NT2/D1 (cell line): ENCODE results near the gene MTX2.

Experiments used
- DNase-seq: peaks from one replicate; pipeline ENCODE4 v3.0.0-alpha.2; 2011; ENCODE audit warnings: low read depth, low spot score
- H3K27me3 ChIP-seq: 2 replicates; pipeline ENCODE4 v1.6.0; 2011; ENCODE audit warnings: mild to moderate bottlenecking; ENCODE audit not compliant: insufficient read length, insufficient read depth
- H3K36me3 ChIP-seq: 2 replicates; pipeline ENCODE4 v1.6.1; 2011; ENCODE audit warnings: mild to moderate bottlenecking, low read length, mixed read lengths; ENCODE audit not compliant: insufficient read depth, insufficient read length
- H3K4me1 ChIP-seq: 2 replicates; pipeline ENCODE4 v1.5.1; 2011; ENCODE audit not compliant: insufficient read depth, insufficient read length
- H3K4me3 ChIP-seq: 2 replicates; pipeline ENCODE4 v1.5.1; 2011; ENCODE audit warnings: low read depth; ENCODE audit not compliant: insufficient read length
- H3K9ac ChIP-seq: 2 replicates; pipeline ENCODE4 v1.6.0; 2011; ENCODE audit warnings: low read depth; ENCODE audit not compliant: insufficient read length
- H3K9me3 ChIP-seq: 2 replicates; pipeline ENCODE4 v1.5.1; 2011; ENCODE audit warnings: mild to moderate bottlenecking, low read length; ENCODE audit not compliant: insufficient read depth
- SUZ12 ChIP-seq: IDR thresholded peaks from 2 replicates; pipeline ENCODE4 v1.6.1; 2011; ENCODE audit not compliant: insufficient read length, insufficient read depth; ENCODE audit errors: extremely low read depth
- YY1 ChIP-seq: IDR thresholded peaks from 2 replicates; pipeline ENCODE4 v1.6.1; 2011; ENCODE audit not compliant: insufficient read length, insufficient read depth
- ZNF274 ChIP-seq: IDR thresholded peaks from 2 replicates; pipeline ENCODE4 v1.6.1; 2011; ENCODE audit warnings: mild to moderate bottlenecking, low read depth, low read length

The MTX2 gene

GRCh38 chr2:176242276-176242675, 27.0 kb upstream of the MTX2 start:
- no peak for DNase-seq
- Histone ChIP-seq H3K9me3 (no peaks in the 10 kb centered on the region), H3K4me3 (no peak overlapping the region), H3K27me3 (no peaks in the 10 kb centered on the region), H3K9ac (no peak overlapping the region), H3K36me3 (no peaks in the 10 kb centered on the region), H3K4me1 (no peaks in the 10 kb centered on the region)
- TF ChIP-seq YY1 = no peak

- no peak for DNase-seq
Observed at GRCh38 chr2:176246331-176246730, 22.9 kb upstream of the MTX2 start.

GRCh38 chr2:176247859-176248258, 21.4 kb upstream of the MTX2 start:
- no peak overlapping the region for H3K4me3 ChIP-seq
- H3K4me1 ChIP-seq = no peaks in the 10 kb centered on the region
- no peaks in the 10 kb centered on the region for H3K36me3 ChIP-seq
- no peaks in the 10 kb centered on the region for H3K27me3 ChIP-seq
- H3K9ac ChIP-seq = no peak overlapping the region
- TF ChIP-seq ZNF274 (no peak), SUZ12 (no peak), YY1 (no peak)
- no peaks in the 10 kb centered on the region for H3K9me3 ChIP-seq
- no peak for DNase-seq

More at GRCh38 chr2:176246331-176246730, 22.9 kb upstream of the MTX2 start:
- Histone ChIP-seq H3K9me3 (no peaks in the 10 kb centered on the region), H3K4me1 (no peaks in the 10 kb centered on the region), H3K4me3 (no peak overlapping the region), H3K27me3 (no peaks in the 10 kb centered on the region), H3K36me3 (no peaks in the 10 kb centered on the region), H3K9ac (no peak overlapping the region)
- TF ChIP-seq YY1 = no peak
- TF ChIP-seq SUZ12 = no peak

- TF ChIP-seq SUZ12 = no peak
- TF ChIP-seq ZNF274 = no peak
- no peak for TF ChIP-seq YY1
- Histone ChIP-seq H3K27me3 (no peaks in the 10 kb centered on the region), H3K9ac (no peak overlapping the region), H3K4me3 (no peak overlapping the region), H3K9me3 (no peaks in the 10 kb centered on the region), H3K4me1 (no peaks in the 10 kb centered on the region), H3K36me3 (no peaks in the 10 kb centered on the region)
- DNase-seq = no peak
Observed at GRCh38 chr2:176251928-176252327, 17.3 kb upstream of the MTX2 start.

- no peak overlapping the region for H3K4me3 ChIP-seq
- H3K9me3 ChIP-seq = no peaks in the 10 kb centered on the region
- TF ChIP-seq YY1 (no peak), SUZ12 (no peak)
- DNase-seq = no peak
- H3K27me3 ChIP-seq = no peaks in the 10 kb centered on the region
- H3K9ac ChIP-seq = no peak overlapping the region
- no peaks in the 10 kb centered on the region for H3K36me3 ChIP-seq
- no peaks in the 10 kb centered on the region for H3K4me1 ChIP-seq
Observed at GRCh38 chr2:176260689-176261088, 8.6 kb upstream of the MTX2 start.

GRCh38 chr2:176261136-176261535, 8.1 kb upstream of the MTX2 start:
- no peaks in the 10 kb centered on the region for H3K4me1 ChIP-seq

GRCh38 chr2:176268976-176269318, 295 bp upstream of the MTX2 start:
- no peaks in the 10 kb centered on the region for H3K36me3 ChIP-seq
- H3K9me3 ChIP-seq = no peaks in the 10 kb centered on the region
- no peaks in the 10 kb centered on the region for H3K4me1 ChIP-seq
- H3K9ac ChIP-seq = peak overlapping the region; percentile 96
- TF ChIP-seq ZNF274 = no peak
- no peak for TF ChIP-seq YY1
- TF ChIP-seq SUZ12 = no peak
- no peak for DNase-seq
- H3K27me3 ChIP-seq = peaks cover 6% of the 10 kb centered on the region
- H3K4me3 ChIP-seq = peak overlapping the region; percentile 92

More at GRCh38 chr2:176261136-176261535, 8.1 kb upstream of the MTX2 start:
- Histone ChIP-seq H3K4me3 (no peak overlapping the region), H3K27me3 (no peaks in the 10 kb centered on the region), H3K36me3 (no peaks in the 10 kb centered on the region), H3K9ac (no peak overlapping the region), H3K9me3 (no peaks in the 10 kb centered on the region)
- no peak for TF ChIP-seq ZNF274
- no peak for TF ChIP-seq YY1
- no peak for TF ChIP-seq SUZ12
- no peak for DNase-seq
